Keratinocyte (primary cell): Measurements from ENCODE around the gene C2. TPM values are rescaled to one million over a fixed set of nuclear protein-coding genes. Genes with fewer than 3 reads are reported as not detected.

Source experiments
- DNase-seq: peaks from one replicate; pipeline ENCODE4 v3.0.0-alpha.2; 2011; ENCODE audit warnings: low read depth, missing footprints, low spot score
- FAIRE-seq: peaks from 2 replicates; lab custom pipeline; 2011; peaks lifted over from hg19 to GRCh38; lab: Jason Lieb, UNC
- H2AFZ ChIP-seq: 2 replicates; pipeline ENCODE4 v1.6.0; 2012; ENCODE audit warnings: low read length, control low read depth, inconsistent platforms; ENCODE audit not compliant: control insufficient read depth
- H3K27ac ChIP-seq: 2 replicates; pipeline ENCODE4 v1.5.1; 2011; ENCODE audit warnings: low read length; ENCODE audit not compliant: control insufficient read depth, insufficient read depth
- H3K27me3 ChIP-seq: 3 replicates; pipeline ENCODE4 v1.6.0; 2011; ENCODE audit warnings: low read length; ENCODE audit not compliant: control insufficient read depth, insufficient read depth; ENCODE audit errors: extremely low read depth
- H3K36me3 ChIP-seq, 2 experiments: 2 replicates in 1 of 2; 3 replicates in 1 of 2; pipeline ENCODE4 v1.5.1; 2011; ENCODE audit warnings: low read length in 2 of 2, mild to moderate bottlenecking in 1 of 2; ENCODE audit not compliant: control insufficient read depth in 2 of 2, insufficient read depth in 2 of 2; ENCODE audit errors: extremely low read depth in 1 of 2
- H3K4me1 ChIP-seq: 3 replicates; pipeline ENCODE4 v1.5.1; 2011; ENCODE audit warnings: low read length; ENCODE audit not compliant: control insufficient read depth, insufficient read depth; ENCODE audit errors: extremely low read depth
- H3K4me2 ChIP-seq: 3 replicates; pipeline ENCODE4 v1.6.0; 2011; ENCODE audit warnings: low read depth, low read length; ENCODE audit not compliant: control insufficient read depth, insufficient read depth; ENCODE audit errors: extremely low read depth
- H3K4me3 ChIP-seq, 3 experiments: fragments of 200-600 bp in 1 of 3; sonication (generic) in 1 of 3; 2 replicates in 2 of 3; 3 replicates in 1 of 3; pipeline ENCODE4 v1.5.1; 2011 to 2016; ENCODE audit warnings: low read length in 3 of 3, mild to moderate bottlenecking in 3 of 3, control low read depth in 2 of 3, inconsistent platforms in 1 of 3, low read depth in 1 of 3, mixed read lengths in 1 of 3, mixed run types in 1 of 3, moderate library complexity in 1 of 3; ENCODE audit not compliant: control insufficient read depth in 2 of 3, insufficient read depth in 2 of 3; ENCODE audit errors: extremely low read depth in 1 of 3
- H3K79me2 ChIP-seq: 2 replicates; pipeline ENCODE4 v1.6.0; 2012; ENCODE audit warnings: low read length; ENCODE audit not compliant: control insufficient read depth, insufficient read depth
- H3K9ac ChIP-seq: 3 replicates; pipeline ENCODE4 v1.6.0; 2011; ENCODE audit warnings: low read length; ENCODE audit not compliant: control insufficient read depth, insufficient read depth; ENCODE audit errors: extremely low read depth
- H3K9me1 ChIP-seq: 3 replicates; pipeline ENCODE4 v1.6.0; 2011; ENCODE audit warnings: low read length; ENCODE audit not compliant: control insufficient read depth, insufficient read depth; ENCODE audit errors: extremely low read depth
- H3K9me3 ChIP-seq: 2 replicates; pipeline ENCODE4 v1.5.1; 2012; ENCODE audit warnings: low read depth, low read length; ENCODE audit not compliant: control insufficient read depth
- H4K20me1 ChIP-seq: 3 replicates; pipeline ENCODE4 v1.6.0; 2011; ENCODE audit warnings: low read length; ENCODE audit not compliant: control insufficient read depth, insufficient read depth; ENCODE audit errors: extremely low read depth
- CTCF ChIP-seq, 3 experiments: IDR thresholded peaks in 1 of 3; conservative IDR thresholded peaks in 1 of 3; optimal IDR thresholded peaks in 1 of 3; 2 replicates in 2 of 3; 3 replicates in 1 of 3; pipeline versions ENCODE3 to v1.5.1; 2011; ENCODE audit warnings: low read length in 3 of 3, mild to moderate bottlenecking in 3 of 3, moderate library complexity in 2 of 3, control low read depth in 1 of 3, inconsistent platforms in 1 of 3; ENCODE audit not compliant: insufficient read depth in 2 of 3; ENCODE audit errors: extremely low read depth in 1 of 3
- EZH2 ChIP-seq: IDR thresholded peaks from one replicate; pipeline ENCODE4 v1.6.1; 2012; ENCODE audit warnings: inconsistent platforms, mild to moderate bottlenecking, low read length, moderate library complexity
- dilution Hi-C: fragments of 300-500 bp; cut with MboI; formaldehyde crosslinking; loops from one replicate; pipeline ENCODE4 v1.7.0; 2020; ENCODE audit warnings: low sequenced_read_pairs; ENCODE audit not compliant: extremely low pct_ligation_motif_present
- polyA plus RNA-seq, 5 experiments: library from polyadenylated mRNA; depleted of rRNA in 3 of 5; stranded (reverse) in 3 of 5; stranded (forward) in 1 of 5; unstranded in 1 of 5; fragments of >200 nt; gene quantifications; 1 replicate in 1 of 5; 2 replicates in 3 of 5; 3 replicates in 1 of 5; pipeline versions ENCODE4 v1.2.1 to v1.2.3, GENCODE V29; 2011 to 2012; ENCODE audit warnings: missing spikeins in 2 of 5, low read depth in 1 of 5, low replicate concordance in 1 of 5

Gene C2
- polyA plus RNA-seq, 1 donor (not counting 4 experiments of a cell fraction or from before 2014, with no cell fraction given): not detected

DNA sequence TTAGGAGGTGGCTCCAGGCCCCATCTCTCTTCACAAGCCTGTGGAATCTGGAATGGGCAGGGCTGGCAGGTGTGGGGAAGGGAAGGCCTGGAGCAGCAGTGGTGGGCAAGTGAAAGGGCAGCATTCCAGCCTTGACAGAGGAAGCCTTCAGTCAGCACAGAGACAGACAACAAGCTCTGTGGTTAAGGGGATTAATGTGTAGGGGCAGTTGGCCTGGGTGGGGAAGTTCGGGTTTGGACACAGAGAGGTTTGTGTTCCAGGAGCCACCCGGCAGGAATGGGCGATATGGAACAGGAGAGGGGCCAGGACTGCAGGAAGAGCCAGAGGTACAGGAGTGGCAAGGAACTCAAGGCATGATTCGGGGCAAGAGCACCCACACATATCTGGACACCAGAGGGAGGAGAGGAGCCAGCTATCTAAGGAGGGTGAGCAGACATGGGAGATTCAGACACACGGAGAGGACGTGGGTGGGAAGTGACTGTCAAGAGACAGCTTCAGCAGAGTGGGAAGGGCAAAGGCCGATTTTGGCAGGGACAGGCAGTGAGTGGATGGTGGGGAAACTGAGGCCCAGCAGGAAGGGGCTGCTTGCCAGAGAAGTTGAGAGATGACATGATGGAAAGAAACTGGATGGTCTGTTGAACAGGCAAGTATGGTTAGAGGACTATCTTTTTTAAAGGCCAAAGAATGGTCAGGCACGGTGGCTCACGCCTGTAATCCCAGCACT, 46.2 kb upstream of the C2 start:
- Histone ChIP-seq H3K79me2 (no peaks in the 10 kb centered on the region), H3K4me3 (no peak overlapping the region), H3K27me3 (no peaks in the 10 kb centered on the region), H3K9ac (no peak overlapping the region), H3K27ac (no peak overlapping the region), H4K20me1 (no peaks in the 10 kb centered on the region), H3K4me1 (peaks cover 4% of the 10 kb centered on the region), H2AFZ (no peak overlapping the region), H3K4me2 (no peak overlapping the region), H3K36me3 (peaks cover 16 to 26% of the 10 kb centered on the region in 2 experiments), H3K9me1 (no peaks in the 10 kb centered on the region), H3K9me3 (no peaks in the 10 kb centered on the region)
- dilution Hi-C loops: no loop called here
- TF ChIP-seq CTCF (optimal IDR thresholded peaks at IDR 0.05 in 1 of 3, IDR thresholded peaks at IDR 0.05 in 1 of 3, conservative IDR thresholded peaks at IDR 0.05 in 1 of 3; ENCODE audit: extremely low read depth in 1 of 3, insufficient read depth in 2 of 3, low read length in 3 of 3) (no peak), EZH2 (no peak)
- DNase-seq (no peak), FAIRE-seq (no peak)

- TF ChIP-seq EZH2 (no peak), CTCF (optimal IDR thresholded peaks at IDR 0.05 in 1 of 3, IDR thresholded peaks at IDR 0.05 in 1 of 3, conservative IDR thresholded peaks at IDR 0.05 in 1 of 3; ENCODE audit: extremely low read depth in 1 of 3, insufficient read depth in 2 of 3, low read length in 3 of 3) (no peak)
- H2AFZ ChIP-seq: no peak overlapping the region
- no peaks in the 10 kb centered on the region for H3K9me3 ChIP-seq
- H3K4me1 ChIP-seq: peaks cover 4% of the 10 kb centered on the region
- no peaks in the 10 kb centered on the region for H3K9me1 ChIP-seq
- H3K4me2 ChIP-seq: no peak overlapping the region
- FAIRE-seq (no peak), DNase-seq (no peak)
- dilution Hi-C loops: no loop called here
- no peaks in the 10 kb centered on the region for H4K20me1 ChIP-seq
- no peak overlapping the region for H3K27ac ChIP-seq
- H3K4me3 ChIP-seq: no peak overlapping the region
- no peaks in the 10 kb centered on the region for H3K79me2 ChIP-seq
- no peak overlapping the region for H3K9ac ChIP-seq
- H3K36me3 ChIP-seq: peaks cover 19 to 33% of the 10 kb centered on the region in 2 experiments
- H3K27me3 ChIP-seq: no peaks in the 10 kb centered on the region
These were observed 45.2 kb upstream of the C2 start for GRCh38 chr6:31882344-31882743.
